ENCODE results near the gene ZDHHC14. TPM values are rescaled to one million over a fixed set of nuclear protein-coding genes. Genes with fewer than 3 reads are reported as not detected.

Gene ZDHHC14
- total RNA-seq, 4 donors from 2014 or later = 7.1 to 11.4 (median 9.8) TPM

GRCh38 chr6:157368359-157369049 lies 12.5 kb upstream of the ZDHHC14 start:
- Histone ChIP-seq H3K36me3 (no peaks in the 10 kb centered on the region), H3K27ac (replicated peaks in 1 of 4) (no peak overlapping the region), H3K27me3 (peaks cover 0 to 5% (median 0%) of the 10 kb centered on the region in 4 donors), H3K4me1 (no peaks in the 10 kb centered on the region), H3K4me3 (no peak overlapping the region), H3K9me3 (no peaks in the 10 kb centered on the region)
- TF ChIP-seq CTCF (IDR thresholded peaks at IDR 0.05) (no peak), EP300 (IDR thresholded peaks at IDR 0.05) (no peak), POLR2A (IDR thresholded peaks at IDR 0.05; ENCODE audit: low read depth) (no peak), POLR2AphosphoS5 (IDR thresholded peaks at IDR 0.05) (no peak)
- no peak for DNase-seq (ENCODE audit: extremely low spot score)
- intact Hi-C loops (cut with DNase I) = no loop called here
- 91% methylated on average over 7 of the region's 7 CpGs for WGBS

GRCh38 chr6:157370755-157371154 lies 10.2 kb upstream of the ZDHHC14 start:
- Histone ChIP-seq H3K4me1 (no peaks in the 10 kb centered on the region), H3K27ac (replicated peaks in 1 of 4) (no peak overlapping the region), H3K9me3 (no peaks in the 10 kb centered on the region), H3K36me3 (no peaks in the 10 kb centered on the region), H3K4me3 (no peak overlapping the region), H3K27me3 (peaks cover 0 to 5% (median 0%) of the 10 kb centered on the region in 4 donors)
- no peak for TF ChIP-seq CTCF (IDR thresholded peaks at IDR 0.05)
- no peak for TF ChIP-seq EP300 (IDR thresholded peaks at IDR 0.05)
- no peak for TF ChIP-seq POLR2AphosphoS5 (IDR thresholded peaks at IDR 0.05)
- no peak for TF ChIP-seq POLR2A (IDR thresholded peaks at IDR 0.05; ENCODE audit: low read depth)
- intact Hi-C loops (cut with DNase I) = no loop called here
- 79% methylated on average over 1 of the region's 1 CpG for WGBS
- DNase-seq (ENCODE audit: extremely low spot score) = no peak

- 92% methylated on average over 10 of the region's 10 CpGs for WGBS
- Histone ChIP-seq H3K36me3 (no peaks in the 10 kb centered on the region), H3K4me3 (no peak overlapping the region)
Observed at GRCh38 chr6:157372501-157373280, 8.3 kb upstream of the ZDHHC14 start.

GRCh38 chr6:157374889-157375443 lies 6.0 kb upstream of the ZDHHC14 start:
- TF ChIP-seq POLR2A (IDR thresholded peaks at IDR 0.05; ENCODE audit: low read depth) (no peak), POLR2AphosphoS5 (IDR thresholded peaks at IDR 0.05) (no peak), EP300 (IDR thresholded peaks at IDR 0.05) (no peak), CTCF (IDR thresholded peaks at IDR 0.05) (no peak)
- H3K9me3 ChIP-seq = no peaks in the 10 kb centered on the region
- intact Hi-C loops (cut with DNase I) = no loop called here
- DNase-seq (ENCODE audit: extremely low spot score) = no peak
- peaks cover 0 to 8% (median 6%) of the 10 kb centered on the region in 4 donors for H3K4me1 ChIP-seq
- no peak overlapping the region for H3K4me3 ChIP-seq
- 67% methylated on average over 6 of the region's 6 CpGs for WGBS
- H3K27ac ChIP-seq (replicated peaks in 1 of 4) = no peak overlapping the region
- H3K36me3 ChIP-seq = no peaks in the 10 kb centered on the region
- H3K27me3 ChIP-seq = no peaks in the 10 kb centered on the region

More at GRCh38 chr6:157372501-157373280, 8.3 kb upstream of the ZDHHC14 start:
- intact Hi-C loops (cut with DNase I) = no loop called here
- TF ChIP-seq EP300 (IDR thresholded peaks at IDR 0.05) (no peak), POLR2AphosphoS5 (IDR thresholded peaks at IDR 0.05) (no peak), POLR2A (IDR thresholded peaks at IDR 0.05; ENCODE audit: low read depth) (no peak), CTCF (IDR thresholded peaks at IDR 0.05) (no peak)
- Histone ChIP-seq H3K27me3 (peaks cover 0 to 3% (median 0%) of the 10 kb centered on the region in 4 donors), H3K9me3 (no peaks in the 10 kb centered on the region), H3K4me1 (no peaks in the 10 kb centered on the region), H3K27ac (replicated peaks in 1 of 4) (no peak overlapping the region)
- no peak for DNase-seq (ENCODE audit: extremely low spot score)
